Natural killer cell (primary cell): Measurements from ENCODE around the gene ANP32A. TPM values are rescaled to one million over a fixed set of nuclear protein-coding genes. Genes with fewer than 3 reads are reported as not detected.

Experiments
- ATAC-seq, 3 donors: fragments of 150-1000 bp in 2 of 3; fragments of 200-7000 bp in 1 of 3; cut with Tn5 transposase; 1 replicate in 1 of 3; 2 replicates in 2 of 3; pipeline ENCODE4 v1.10.0; 2021; ENCODE audit warnings: mild to moderate bottlenecking in 2 of 3, moderate library complexity in 2 of 3
- DNase-seq, 2 donors: peaks; one replicate each; pipeline versions ENCODE4 v3.0.0 to v3.0.0-alpha.2; 2013 to 2021; ENCODE audit warnings: mixed read lengths in 1 of 2
- H3K27ac ChIP-seq: one replicate; pipeline ENCODE4 v1.5.1; 2013; ENCODE audit warnings: mild to moderate bottlenecking, low read length
- H3K27me3 ChIP-seq: one replicate; pipeline ENCODE4 v1.6.1; 2013; ENCODE audit warnings: low read length; ENCODE audit not compliant: control insufficient read depth, insufficient read depth
- H3K36me3 ChIP-seq: one replicate; pipeline ENCODE4 v1.6.1; 2013; ENCODE audit warnings: low read length; ENCODE audit not compliant: control insufficient read depth, insufficient read depth
- H3K4me1 ChIP-seq: one replicate; pipeline ENCODE4 v1.6.1; 2013; ENCODE audit warnings: low read length; ENCODE audit not compliant: control insufficient read depth, insufficient read depth
- H3K4me3 ChIP-seq: one replicate; pipeline ENCODE4 v1.5.1; 2013; ENCODE audit warnings: low read length
- H3K9me3 ChIP-seq: one replicate; pipeline ENCODE4 v1.6.1; 2013; ENCODE audit warnings: low read length; ENCODE audit not compliant: control insufficient read depth, insufficient read depth
- H3K27ac Mint-ChIP-seq, 2 donors: one replicate each; pipeline ENCODE4 v1.8.0; 2022; ENCODE audit warnings: mild to moderate bottlenecking in 2 of 2, mixed read lengths in 2 of 2, moderate library complexity in 1 of 2
- H3K27me3 Mint-ChIP-seq, 2 donors: one replicate each; pipeline ENCODE4 v1.8.0; 2022; ENCODE audit warnings: low read depth in 2 of 2, mixed read lengths in 2 of 2
- H3K36me3 Mint-ChIP-seq: one replicate; pipeline ENCODE4 v1.8.0; 2022; ENCODE audit warnings: mixed read lengths
- H3K4me1 Mint-ChIP-seq, 2 donors: one replicate each; pipeline ENCODE4 v1.8.0; 2022; ENCODE audit warnings: mixed read lengths in 2 of 2
- H3K4me3 Mint-ChIP-seq: one replicate; pipeline ENCODE4 v1.8.0; 2022; ENCODE audit warnings: mild to moderate bottlenecking, moderate library complexity, mixed read lengths
- H3K9me3 Mint-ChIP-seq, 2 donors: one replicate each; pipeline ENCODE4 v1.8.0; 2022; ENCODE audit warnings: mixed read lengths in 2 of 2
- CTCF ChIP-seq: fragments of 200-600 bp; IDR thresholded peaks from one replicate; pipeline ENCODE4 v1.8.0; 2022; ENCODE audit warnings: antibody characterized with exemption
- WGBS: methylation state at CpG from one replicate; pipeline ENCODE4 v1.1.7; 2013; ENCODE audit warnings: missing lambda C conversion rate; ENCODE audit not compliant: insufficient coverage; 5-methylcytosine and 5-hydroxymethylcytosine counted together
- intact Hi-C: fragments of 100-400 bp; cut with micrococcal nuclease; formaldehyde crosslinking; loops from one replicate; pipeline ENCODE4 v1.14.2; 2022
- total RNA-seq, 4 donors: library from RNA; stranded (reverse); fragments of 120-200 nt in 1 of 4; gene quantifications; one replicate each; pipeline versions ENCODE4 v1.2.3 to v1.2.4, GENCODE V29; 2013 to 2022

The ANP32A gene
- total RNA-seq, 3 donors from 2014 or later (not counting 1 experiment from before 2014, with no cell fraction given): 133 to 150 (median 148) TPM

GRCh38 chr15:68749793-68750192 is 70.9 kb downstream of the ANP32A start:
- no peaks in the 10 kb centered on the region for H3K27me3 ChIP-seq
- H3K27ac ChIP-seq: no peak overlapping the region
- Mint-ChIP-seq H3K4me1 (peaks cover 3% of the 10 kb centered on the region in 2 donors), H3K36me3 (no peaks in the 10 kb centered on the region), H3K4me3 (no peak overlapping the region), H3K9me3 (no peaks in the 10 kb centered on the region), H3K27ac (no peak overlapping the region), H3K27me3 (peaks cover 0 to 3% of the 10 kb centered on the region in 2 donors)
- no peak for TF ChIP-seq CTCF
- no peak for ATAC-seq
- H3K4me3 ChIP-seq: no peak overlapping the region
- DNase-seq: no peak
- H3K4me1 ChIP-seq: peaks cover under 1% of the 10 kb centered on the region
- no peaks in the 10 kb centered on the region for H3K9me3 ChIP-seq
- 84% methylated on average over 2 of the region's 2 CpGs for WGBS
- no peaks in the 10 kb centered on the region for H3K36me3 ChIP-seq
- intact Hi-C loops: no loop called here

DNA sequence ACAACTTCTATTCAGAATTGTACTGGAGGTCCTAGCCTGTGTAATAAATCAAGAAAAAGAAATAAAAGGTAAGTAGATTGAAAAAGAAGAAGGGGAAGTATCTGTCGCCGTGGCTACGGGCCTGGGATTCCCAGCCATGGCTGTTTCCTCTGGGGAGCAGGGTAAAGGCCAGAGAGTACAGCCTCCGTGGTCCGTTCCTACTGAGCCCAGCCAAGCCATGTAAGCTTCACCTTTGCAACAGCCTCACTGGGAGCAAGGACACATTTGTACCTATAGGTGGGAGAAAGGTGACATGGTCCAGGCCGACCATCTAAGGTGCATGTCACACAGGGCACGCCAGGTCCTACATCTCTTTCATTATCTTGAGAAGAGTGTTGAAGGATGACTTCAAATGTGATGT is 71.3 kb downstream of the ANP32A start:
- no peaks in the 10 kb centered on the region for H3K4me1 ChIP-seq
- H3K9me3 ChIP-seq: no peaks in the 10 kb centered on the region
- no peak for TF ChIP-seq CTCF
- Mint-ChIP-seq H3K27ac (no peak overlapping the region), H3K36me3 (no peaks in the 10 kb centered on the region), H3K9me3 (no peaks in the 10 kb centered on the region), H3K4me1 (no peaks in the 10 kb centered on the region), H3K4me3 (no peak overlapping the region), H3K27me3 (peaks cover 0 to 3% of the 10 kb centered on the region in 2 donors)
- WGBS: 85% methylated on average over 7 of the region's 7 CpGs
- intact Hi-C loops: no loop called here
- DNase-seq (no peak), ATAC-seq (no peak)
- H3K27me3 ChIP-seq: no peaks in the 10 kb centered on the region
- no peak overlapping the region for H3K4me3 ChIP-seq
- no peaks in the 10 kb centered on the region for H3K36me3 ChIP-seq
- no peak overlapping the region for H3K27ac ChIP-seq

- no peaks in the 10 kb centered on the region for H3K36me3 ChIP-seq
- Mint-ChIP-seq H3K4me3 (no peak overlapping the region), H3K36me3 (no peaks in the 10 kb centered on the region), H3K9me3 (no peaks in the 10 kb centered on the region), H3K4me1 (no peaks in the 10 kb centered on the region), H3K27me3 (peaks cover 0 to 7% of the 10 kb centered on the region in 2 donors), H3K27ac (no peak overlapping the region)
- ATAC-seq (no peak), DNase-seq (no peak)
- H3K27ac ChIP-seq: no peak overlapping the region
- WGBS: 98% methylated on average over 2 of the region's 3 CpGs
- no peak overlapping the region for H3K4me3 ChIP-seq
- TF ChIP-seq CTCF: no peak
- no peaks in the 10 kb centered on the region for H3K9me3 ChIP-seq
- intact Hi-C loops: no loop called here
- no peaks in the 10 kb centered on the region for H3K27me3 ChIP-seq
- no peaks in the 10 kb centered on the region for H3K4me1 ChIP-seq
Measured at GRCh38 chr15:68743256-68743655, 77.4 kb downstream of the ANP32A start.

GRCh38 chr15:68739390-68740080 is 81.2 kb downstream of the ANP32A start:
- no peaks in the 10 kb centered on the region for H3K9me3 ChIP-seq
- Mint-ChIP-seq H3K4me1 (no peaks in the 10 kb centered on the region), H3K27ac (no peak overlapping the region), H3K36me3 (no peaks in the 10 kb centered on the region), H3K9me3 (no peaks in the 10 kb centered on the region), H3K4me3 (no peak overlapping the region), H3K27me3 (peaks cover 0 to 4% of the 10 kb centered on the region in 2 donors)
- 91% methylated on average over 6 of the region's 6 CpGs for WGBS
- ATAC-seq: no peak
- no peaks in the 10 kb centered on the region for H3K4me1 ChIP-seq
- no peak for DNase-seq
- no peak overlapping the region for H3K4me3 ChIP-seq
- intact Hi-C loops: no loop called here
- no peak overlapping the region for H3K27ac ChIP-seq
- TF ChIP-seq CTCF: no peak
- no peaks in the 10 kb centered on the region for H3K36me3 ChIP-seq
- H3K27me3 ChIP-seq: no peaks in the 10 kb centered on the region
